ENCODE data around the gene LPAR2. TPM values are rescaled to one million over a fixed set of nuclear protein-coding genes. Genes with fewer than 3 reads are reported as not detected.
A peak's percentile ranks its signal among the peaks of the same experiment; 100 is the strongest.

Gene LPAR2
- total RNA-seq, 1 experiment from 2014 or later = 26.6 TPM

DNA sequence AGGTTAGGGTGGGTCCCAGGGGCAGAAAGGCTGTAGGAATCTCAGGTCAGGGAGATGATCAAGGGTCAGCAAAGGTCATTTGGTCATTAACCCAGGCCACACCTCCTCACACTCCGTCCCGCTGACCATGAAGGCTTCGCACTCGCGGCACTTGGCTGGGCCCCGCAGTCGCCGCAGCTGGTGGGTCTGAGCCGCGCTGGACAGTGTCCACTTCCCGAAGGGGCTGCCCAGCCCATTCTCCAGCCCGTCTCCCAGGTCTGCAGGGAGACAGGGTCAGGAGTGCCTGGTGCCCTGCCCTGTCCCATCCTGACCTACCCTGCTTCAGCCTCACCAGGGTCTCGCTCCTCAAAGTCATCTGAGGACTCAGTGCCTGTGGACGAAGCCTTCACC is 7.3 kb upstream of the LPAR2 start:
- ATAC-seq (no peak), DNase-seq (no peak)
- H3K9me2 ChIP-seq (replicated peaks; ENCODE audit: low read length) = no peaks in the 10 kb centered on the region
- no peaks in the 10 kb centered on the region for H3F3A ChIP-seq (ENCODE audit: low read length, unreplicated experiment)
- H2AFZ ChIP-seq (ENCODE audit: low read length) = no peak overlapping the region
- peaks cover 3% of the 10 kb centered on the region; the same call in 1 of the 2 replicates for H3K36me3 ChIP-seq (ENCODE audit: low read depth, low read length)
- H3K4me1 ChIP-seq (ENCODE audit: insufficient read depth, low read length) = no peaks in the 10 kb centered on the region
- intact Hi-C loops (cut with micrococcal nuclease) = no loop called here
- no peak overlapping the region for H3K9ac ChIP-seq (ENCODE audit: low read length)
- no TSS peak for BruUV-seq (replicated peaks)
- H3K9me3 ChIP-seq (ENCODE audit: low read length) = no peaks in the 10 kb centered on the region
- H3K79me2 ChIP-seq (ENCODE audit: low read length) = no peaks in the 10 kb centered on the region
- no peak overlapping the region for H3K4me3 ChIP-seq (ENCODE audit: low read length)
- H3K27me3 ChIP-seq (ENCODE audit: low read length) = no peaks in the 10 kb centered on the region
- TF ChIP-seq, protein P1, sequence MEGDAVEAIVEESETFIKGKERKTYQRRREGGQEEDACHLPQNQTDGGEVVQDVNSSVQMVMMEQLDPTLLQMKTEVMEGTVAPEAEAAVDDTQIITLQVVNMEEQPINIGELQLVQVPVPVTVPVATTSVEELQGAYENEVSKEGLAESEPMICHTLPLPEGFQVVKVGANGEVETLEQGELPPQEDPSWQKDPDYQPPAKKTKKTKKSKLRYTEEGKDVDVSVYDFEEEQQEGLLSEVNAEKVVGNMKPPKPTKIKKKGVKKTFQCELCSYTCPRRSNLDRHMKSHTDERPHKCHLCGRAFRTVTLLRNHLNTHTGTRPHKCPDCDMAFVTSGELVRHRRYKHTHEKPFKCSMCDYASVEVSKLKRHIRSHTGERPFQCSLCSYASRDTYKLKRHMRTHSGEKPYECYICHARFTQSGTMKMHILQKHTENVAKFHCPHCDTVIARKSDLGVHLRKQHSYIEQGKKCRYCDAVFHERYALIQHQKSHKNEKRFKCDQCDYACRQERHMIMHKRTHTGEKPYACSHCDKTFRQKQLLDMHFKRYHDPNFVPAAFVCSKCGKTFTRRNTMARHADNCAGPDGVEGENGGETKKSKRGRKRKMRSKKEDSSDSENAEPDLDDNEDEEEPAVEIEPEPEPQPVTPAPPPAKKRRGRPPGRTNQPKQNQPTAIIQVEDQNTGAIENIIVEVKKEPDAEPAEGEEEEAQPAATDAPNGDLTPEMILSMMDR (conservative IDR thresholded peaks at IDR 0.05; ENCODE audit: low read depth, low read length) = no peak
- TF ChIP-seq EZH2 (IDR thresholded peaks at IDR 0.05; ENCODE audit: low read length, unreplicated experiment) (no peak), EZH2phosphoT487 (IDR thresholded peaks at IDR 0.05; ENCODE audit: borderline replicate concordance, low read length) (no peak)
- H3K27ac ChIP-seq (ENCODE audit: low read length) = no peak overlapping the region
- H4K20me1 ChIP-seq (ENCODE audit: low read length) = no peaks in the 10 kb centered on the region
- no peak overlapping the region for H3K4me2 ChIP-seq (ENCODE audit: low read length)
- POLR2A ChIA-PET (ENCODE audit: unreplicated experiment) = no interaction called here
- CTCF ChIA-PET = no interaction called here

DNA sequence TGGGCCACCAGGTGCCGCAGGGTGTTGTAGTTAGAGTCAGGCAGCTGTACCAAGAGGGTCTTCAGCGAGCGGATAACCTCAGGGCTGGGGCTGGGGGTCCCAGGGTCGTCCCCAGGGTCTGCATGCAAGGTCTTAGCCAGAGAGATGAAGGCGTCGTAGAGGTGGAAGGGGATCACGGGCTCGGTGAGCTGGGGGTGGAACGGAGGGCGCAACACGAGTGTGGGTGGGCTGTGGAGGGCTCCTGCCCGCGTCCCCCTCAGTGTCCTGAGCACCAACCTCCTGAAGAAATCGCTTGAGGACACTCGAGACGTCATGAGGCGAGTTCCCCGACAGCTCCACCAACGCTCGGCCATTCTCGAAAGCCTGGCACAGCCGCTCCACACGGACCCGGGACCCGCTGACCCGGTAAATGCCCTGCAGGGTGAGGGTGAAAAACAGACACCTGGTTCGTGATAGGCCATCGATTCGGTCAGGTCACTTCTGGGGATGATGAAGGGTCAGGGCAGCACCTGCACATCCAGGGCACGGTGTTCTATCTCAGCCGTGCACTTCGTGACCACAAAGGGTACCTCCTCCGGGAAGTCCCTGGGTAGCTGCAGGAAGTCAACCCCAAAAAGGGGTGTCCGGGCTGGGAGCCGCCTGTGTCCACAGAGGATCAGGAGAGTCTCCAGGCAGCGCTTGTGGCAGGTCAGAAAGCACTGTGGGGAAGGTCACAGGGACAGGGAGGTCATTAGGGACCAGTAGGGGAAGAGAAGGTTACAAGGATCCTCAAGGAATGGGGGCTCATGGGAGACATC is 6.7 kb upstream of the LPAR2 start:
- POLR2A ChIA-PET (ENCODE audit: unreplicated experiment) = no interaction called here
- H3K9me3 ChIP-seq (ENCODE audit: low read length) = no peaks in the 10 kb centered on the region
- intact Hi-C loops (cut with micrococcal nuclease) = no loop called here
- TF ChIP-seq, protein P1 (conservative IDR thresholded peaks at IDR 0.05; ENCODE audit: low read depth, low read length) = no peak
- TF ChIP-seq EZH2 (IDR thresholded peaks at IDR 0.05; ENCODE audit: low read length, unreplicated experiment) = no peak
- no peak for TF ChIP-seq EZH2phosphoT487 (IDR thresholded peaks at IDR 0.05; ENCODE audit: borderline replicate concordance, low read length)
- peaks cover 3% of the 10 kb centered on the region; the same call in 1 of the 2 replicates for H3K36me3 ChIP-seq (ENCODE audit: low read depth, low read length)
- H3K79me2 ChIP-seq (ENCODE audit: low read length) = no peaks in the 10 kb centered on the region
- TSS peak; percentile 12 for BruUV-seq (replicated peaks)
- H3K4me1 ChIP-seq (ENCODE audit: insufficient read depth, low read length) = no peaks in the 10 kb centered on the region
- CTCF ChIA-PET = no interaction called here
- no peaks in the 10 kb centered on the region for H3K27me3 ChIP-seq (ENCODE audit: low read length)
- no peaks in the 10 kb centered on the region for H3K9me2 ChIP-seq (replicated peaks; ENCODE audit: low read length)
- H3K9ac ChIP-seq (ENCODE audit: low read length) = no peak overlapping the region
- H3K4me2 ChIP-seq (ENCODE audit: low read length) = no peak overlapping the region
- no peaks in the 10 kb centered on the region for H4K20me1 ChIP-seq (ENCODE audit: low read length)
- no peak overlapping the region for H3K27ac ChIP-seq (ENCODE audit: low read length)
- DNase-seq (no peak), ATAC-seq (no peak)
- no peak overlapping the region for H3K4me3 ChIP-seq (ENCODE audit: low read length)
- no peak overlapping the region for H2AFZ ChIP-seq (ENCODE audit: low read length)
- H3F3A ChIP-seq (ENCODE audit: low read length, unreplicated experiment) = no peaks in the 10 kb centered on the region

Measured in PC-3 (cell line).